GM18507 (cell line): ENCODE data around the gene LIPK.
A peak's percentile ranks its signal among the peaks of the same experiment; 100 is the strongest.
"Not testable (repeated sequence)": the region's sequence is repeated elsewhere in the genome, so short reads cannot be mapped to it uniquely, and the experiment has no call there.

Experiments used
- DNase-seq: peaks from one replicate; pipeline ENCODE4 v3.0.0; 2011; ENCODE audit warnings: low read depth; ENCODE audit not compliant: insufficient read length; ENCODE audit errors: extremely low spot score
- FAIRE-seq: peaks from 2 replicates; lab custom pipeline; 2011; peaks lifted over from hg19 to GRCh38; lab: Jason Lieb, UNC

The LIPK gene

GRCh38 chr10:88707429-88708155, 1.5 kb downstream of the LIPK start:
- DNase-seq (no peak), FAIRE-seq (peak; percentile 31)

- FAIRE-seq, DNase-seq: not testable (repeated sequence)
These were observed 3.3 kb downstream of the LIPK start for GRCh38 chr10:88709361-88709760.

DNA sequence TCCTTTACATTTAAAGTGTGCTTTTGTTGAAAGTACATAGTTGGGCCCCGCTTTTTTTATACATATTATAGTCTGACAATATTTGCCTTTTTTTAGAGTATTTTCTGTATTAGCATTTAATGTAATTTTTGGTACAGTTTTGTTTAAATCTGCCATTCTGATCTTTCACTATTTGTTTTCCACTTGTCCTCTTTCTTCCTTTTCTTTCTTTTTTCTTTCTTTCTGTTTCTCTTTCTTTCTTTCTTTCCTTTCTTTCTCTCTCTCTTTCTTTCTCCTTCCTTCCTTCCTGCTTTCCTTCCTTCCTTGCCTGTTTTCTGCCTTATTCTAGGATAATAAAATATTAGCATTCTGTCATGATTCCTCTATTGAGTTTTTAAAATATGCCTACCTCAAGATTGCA, 9.5 kb downstream of the LIPK start:
- FAIRE-seq, result no peak
- DNase-seq, result no peak

DNA sequence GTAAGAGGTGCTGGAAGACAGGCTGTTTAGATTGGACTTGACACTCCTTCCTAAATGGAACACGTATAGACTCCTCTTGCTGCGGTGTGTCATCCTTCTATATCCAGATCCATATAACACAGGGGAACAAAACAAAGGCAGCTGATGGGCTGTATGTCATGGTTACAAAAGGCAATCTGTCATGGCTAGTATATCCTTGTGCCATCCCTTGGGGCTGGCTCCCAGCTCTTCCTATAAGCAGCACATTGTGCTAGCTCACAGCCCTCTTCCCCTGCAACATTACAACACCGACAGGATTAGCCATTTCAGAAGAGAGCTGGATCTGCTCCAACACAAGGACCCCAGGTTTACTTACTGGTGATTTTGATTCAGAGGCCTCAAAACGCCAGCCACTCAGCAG, 15.3 kb downstream of the LIPK start:
- no peak for FAIRE-seq
- DNase-seq, result no peak

DNA sequence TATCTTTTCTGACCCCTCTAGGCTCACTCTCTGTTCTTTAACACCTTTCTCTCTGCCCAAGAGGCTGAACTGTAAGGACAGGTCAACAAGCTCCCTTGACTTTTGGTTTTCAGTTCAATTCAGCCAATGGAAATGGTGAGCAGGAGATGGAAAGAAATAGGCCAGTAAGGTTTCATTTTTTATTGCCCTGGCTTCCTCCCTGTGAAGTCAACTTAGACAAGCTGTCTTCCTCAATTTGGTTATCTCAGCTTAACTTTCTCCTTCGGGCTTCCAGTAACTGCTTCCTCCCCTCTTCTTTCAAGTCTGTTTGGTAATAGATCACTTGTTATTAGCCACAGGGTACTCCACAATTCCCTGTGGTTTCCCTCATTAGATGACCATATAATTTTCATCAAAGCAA, 19.7 kb downstream of the LIPK start:
- DNase-seq (no peak), FAIRE-seq (peak; percentile 73)

- FAIRE-seq (no peak), DNase-seq (no peak)
These were observed 22.2 kb downstream of the LIPK start for GRCh38 chr10:88728107-88728763.

- DNase-seq, result no peak
- no peak for FAIRE-seq
These were observed 24.8 kb downstream of the LIPK start for GRCh38 chr10:88730864-88731263.

DNA sequence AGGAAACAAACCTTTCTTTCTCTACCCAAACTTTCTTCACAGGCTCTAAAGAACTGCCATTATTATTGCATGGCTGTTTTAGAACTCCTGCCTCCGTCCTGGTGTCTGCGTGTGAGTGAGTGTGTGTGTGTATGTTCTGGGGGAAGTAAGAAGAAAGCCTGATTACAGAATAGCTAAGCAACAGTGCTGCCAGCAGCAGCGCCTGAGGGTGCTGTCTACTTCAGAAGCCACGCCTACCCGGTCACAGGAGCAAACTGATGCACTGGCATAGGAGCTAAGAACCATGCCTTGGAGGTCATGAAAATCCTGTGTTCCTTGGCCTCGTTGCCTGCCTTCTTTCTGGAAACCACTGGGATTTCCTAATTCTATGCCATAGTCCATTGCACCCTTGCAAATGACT, 25.2 kb downstream of the LIPK start:
- DNase-seq (no peak), FAIRE-seq (no peak)

GRCh38 chr10:88733215-88733614, 27.2 kb downstream of the LIPK start:
- DNase-seq (no peak), FAIRE-seq (peak; percentile 69)

GRCh38 chr10:88735661-88736060, 29.6 kb downstream of the LIPK start:
- DNase-seq, result no peak
- no peak for FAIRE-seq

GRCh38 chr10:88741921-88742320, 35.9 kb downstream of the LIPK start:
- not testable (repeated sequence) for DNase-seq, FAIRE-seq

- FAIRE-seq, result no peak
These were observed 36.4 kb downstream of the LIPK start for GRCh38 chr10:88742448-88742847.

DNA sequence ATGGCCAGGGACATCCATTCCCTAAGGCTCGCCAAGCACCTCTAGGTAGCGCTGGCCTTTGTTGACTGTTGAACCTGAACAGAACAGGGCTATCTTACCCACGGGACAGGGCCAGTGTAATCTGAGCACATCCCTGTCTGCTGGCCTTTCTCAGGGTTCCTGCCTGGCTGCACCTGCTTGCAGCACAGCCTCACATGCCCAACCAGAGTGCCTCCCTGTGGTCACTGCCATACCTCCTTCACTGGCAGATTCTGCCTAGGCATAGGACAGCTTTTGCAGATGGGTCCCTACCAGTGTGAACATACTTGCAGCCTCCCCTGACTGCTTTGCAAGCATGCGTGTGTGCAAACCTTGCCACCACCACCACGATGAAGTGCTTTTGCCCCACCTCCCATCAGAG, 38.0 kb downstream of the LIPK start:
- DNase-seq, result no peak
- no peak for FAIRE-seq

More at GRCh38 chr10:88742448-88742847, 36.4 kb downstream of the LIPK start:
- DNase-seq, result no peak

DNA sequence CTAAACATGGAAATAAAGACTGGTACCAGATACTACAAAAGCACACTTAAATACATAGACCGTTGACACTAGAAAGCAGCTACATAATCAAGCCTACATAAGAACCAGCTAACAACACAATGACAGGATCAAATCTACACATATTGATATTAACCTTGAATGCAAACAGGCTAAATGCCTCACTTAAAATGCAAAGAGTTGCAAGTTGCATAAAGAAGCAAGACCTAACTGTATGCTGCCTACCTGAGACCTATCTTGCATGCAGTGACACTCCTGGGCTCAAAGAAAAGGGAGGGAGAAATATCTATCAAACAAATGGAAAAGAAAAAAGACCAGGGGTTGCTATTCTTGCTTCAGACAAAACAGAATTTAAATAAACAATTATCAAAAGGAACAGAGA, 39.6 kb downstream of the LIPK start:
- DNase-seq, result no peak
- no peak for FAIRE-seq

DNA sequence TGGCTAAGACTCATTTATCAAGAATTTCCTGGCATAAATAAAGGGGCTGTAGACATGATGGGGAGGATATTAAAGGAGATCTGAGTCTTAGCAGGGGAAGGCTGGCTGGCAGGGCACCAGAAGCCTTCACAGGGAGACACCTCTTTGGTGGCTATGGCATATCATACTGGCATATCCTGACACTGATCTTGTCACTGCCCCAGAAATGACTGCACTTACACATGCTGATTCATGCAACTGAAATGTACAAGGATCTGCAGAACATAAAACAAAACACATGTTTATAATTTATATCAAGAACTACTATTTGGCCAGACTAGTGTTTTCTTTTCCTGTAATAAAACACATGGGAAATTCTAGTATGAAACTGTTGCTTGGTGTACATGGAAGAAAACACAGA, 48.2 kb downstream of the LIPK start:
- FAIRE-seq (no peak), DNase-seq (no peak)

DNA sequence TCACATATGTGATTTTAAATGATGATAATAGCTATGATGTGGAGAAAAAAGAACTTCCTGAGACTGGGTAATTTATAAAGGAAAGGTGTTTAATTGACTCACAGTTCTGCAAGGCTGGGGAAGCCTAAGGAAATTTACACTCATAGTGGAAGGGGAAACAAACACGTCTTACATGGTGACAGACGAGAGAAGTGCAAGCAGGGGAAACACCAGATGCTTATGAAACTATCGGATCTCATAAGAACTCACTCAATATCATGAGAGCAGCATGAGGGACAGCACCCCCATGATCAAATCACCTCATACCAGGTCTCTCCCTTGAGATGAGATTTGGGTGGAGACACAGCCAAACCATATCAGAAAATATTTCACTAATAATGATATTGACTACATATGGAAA, 49.7 kb downstream of the LIPK start:
- DNase-seq (no peak), FAIRE-seq (peak; percentile 74)

DNA sequence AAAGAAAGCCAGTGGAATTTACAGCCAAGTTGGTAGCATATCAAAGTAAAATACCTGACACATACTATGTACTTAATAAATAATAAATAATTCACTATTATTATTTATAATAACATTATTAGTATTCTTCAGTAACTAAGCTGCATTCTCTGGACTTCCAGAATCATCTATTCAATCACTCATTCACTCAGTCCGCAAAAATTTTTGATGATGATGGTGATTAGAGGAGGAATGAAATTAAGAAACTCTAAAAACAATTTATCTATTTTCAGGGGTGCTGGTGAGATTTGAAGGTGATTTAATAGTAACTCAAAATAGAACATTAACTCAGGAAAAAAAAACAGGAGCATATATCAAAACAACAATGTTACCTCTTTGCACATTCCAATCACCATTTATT, 50.6 kb downstream of the LIPK start:
- DNase-seq (no peak), FAIRE-seq (no peak)

DNA sequence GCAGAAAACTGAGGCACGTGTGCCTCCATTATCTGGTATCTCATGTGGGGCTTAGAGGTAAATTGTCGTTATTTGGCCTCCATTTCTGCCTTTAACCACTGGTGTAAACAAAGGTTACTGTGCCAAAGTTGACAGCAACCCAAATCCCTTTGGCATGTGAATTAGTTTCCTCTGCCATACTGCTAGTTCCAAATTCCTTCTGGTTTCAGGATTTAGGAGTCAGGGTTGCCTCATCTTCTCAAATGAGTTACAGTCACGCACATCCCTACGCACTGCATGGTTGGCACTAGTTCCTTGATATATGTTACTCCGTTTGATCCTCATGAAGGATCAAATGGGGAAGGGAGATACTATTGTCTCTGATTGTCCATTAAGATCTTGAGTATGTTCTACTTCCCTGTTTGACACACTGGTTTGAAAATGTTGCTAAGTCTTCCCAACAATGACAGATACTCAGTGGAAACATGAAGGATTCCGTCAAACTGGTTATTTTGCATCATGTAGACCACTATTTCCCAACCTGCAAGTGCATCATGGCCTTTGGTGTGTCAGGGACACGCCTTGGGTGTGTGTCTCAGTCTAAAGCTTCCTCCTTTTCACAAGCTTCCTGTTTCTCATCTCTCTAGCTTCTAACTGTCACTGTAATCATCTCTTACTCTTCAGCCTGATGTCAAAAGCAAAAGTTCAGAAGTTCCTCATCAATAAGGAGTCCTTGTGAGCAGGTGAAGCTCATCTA, 53.5 kb downstream of the LIPK start, which contains the start of gene LIPN:
LIPN (plus strand) TSS at position 655 of the 736 bp plus-strand sequence. CDS start 1,386 bp downstream, outside the sequence.
- FAIRE-seq (peak; percentile 67), DNase-seq (no peak)

- no peak for FAIRE-seq
- no peak for DNase-seq
These were observed 56.9 kb downstream of the LIPK start for GRCh38 chr10:88762906-88763305.

GRCh38 chr10:88763441-88763840, 57.4 kb downstream of the LIPK start:
- FAIRE-seq, result no peak
- no peak for DNase-seq
